GM19240 (cell line): ENCODE results near the gene EMC9.

ENCODE experiments used
- DNase-seq: peaks from one replicate; pipeline ENCODE4 v3.0.0; 2011; ENCODE audit warnings: low spot score; ENCODE audit not compliant: insufficient read length

Gene EMC9

GRCh38 chr14:24141097-24141880 is at the start of gene EMC9:
TSS of gene EMC9 (minus strand) at chr14:24141591. CDS start at chr14:24141304, 287 bp downstream.
- DNase-seq: peak; percentile 94

- DNase-seq: no peak
Measured at GRCh38 chr14:24190416-24190815, 49.0 kb upstream of the EMC9 start.

- DNase-seq: no peak
Measured at GRCh38 chr14:24189460-24189859, 48.1 kb upstream of the EMC9 start.

GRCh38 chr14:24189059-24189375 is 47.6 kb upstream of the EMC9 start:
- no peak for DNase-seq

GRCh38 chr14:24188251-24189058 is 47.1 kb upstream of the EMC9 start, which contains the start of gene IPO4:
TSS of gene IPO4 (minus strand) at chr14:24188816. CDS start at chr14:24188787, 29 bp downstream.
- DNase-seq: peak; percentile 99

GRCh38 chr14:24187539-24187915 is 46.1 kb upstream of the EMC9 start:
- no peak for DNase-seq

- DNase-seq: no peak
Measured at GRCh38 chr14:24186831-24187538, 45.6 kb upstream of the EMC9 start.

GRCh38 chr14:24185741-24186140 is 44.4 kb upstream of the EMC9 start:
- no peak for DNase-seq

GRCh38 chr14:24185026-24185425 is 43.6 kb upstream of the EMC9 start:
- no peak for DNase-seq

GRCh38 chr14:24184104-24184970 is 42.9 kb upstream of the EMC9 start:
- DNase-seq: no peak

- DNase-seq: no peak
Measured at GRCh38 chr14:24183014-24183481, 41.7 kb upstream of the EMC9 start.

- DNase-seq: no peak
Measured at GRCh38 chr14:24182110-24182882, 40.9 kb upstream of the EMC9 start.

- DNase-seq: no peak
Measured at GRCh38 chr14:24181371-24182077, 40.1 kb upstream of the EMC9 start.

GRCh38 chr14:24179961-24180796 is 38.8 kb upstream of the EMC9 start:
- DNase-seq: no peak

- no peak for DNase-seq
Measured at GRCh38 chr14:24179294-24179960, 38.0 kb upstream of the EMC9 start.

GRCh38 chr14:24178399-24179178 is 37.2 kb upstream of the EMC9 start:
- no peak for DNase-seq

GRCh38 chr14:24177891-24178290 is 36.5 kb upstream of the EMC9 start:
- DNase-seq: no peak
